ENCODE measurements around the gene GALNT1. TPM values are rescaled to one million over a fixed set of nuclear protein-coding genes. Genes with fewer than 3 reads are reported as not detected.
A peak's percentile ranks its signal among the peaks of the same experiment; 100 is the strongest.

The GALNT1 gene
- total RNA-seq, 6 donors from 2014 or later: 15.0 to 70.9 (median 38.3) TPM

DNA sequence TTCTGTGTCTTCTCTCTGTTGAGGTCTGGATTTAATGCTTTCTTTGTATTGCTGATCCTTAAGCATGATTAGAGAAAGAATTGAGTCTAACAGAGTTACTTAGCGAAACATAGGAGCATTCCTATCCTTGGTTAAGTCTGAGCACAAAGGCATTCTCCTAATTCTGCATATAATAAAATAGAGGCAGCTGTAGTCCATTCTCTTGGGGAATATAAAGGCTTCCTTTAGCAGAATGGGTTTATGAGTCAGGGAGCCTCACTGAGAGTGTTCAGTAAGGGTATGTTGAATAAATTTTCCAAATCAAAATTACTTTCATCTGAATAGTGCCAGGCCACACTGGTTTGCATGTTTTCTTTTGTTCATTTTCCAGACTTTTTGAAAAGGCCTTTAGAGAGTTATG is 101.5 kb downstream of the GALNT1 start:
- peaks cover 0 to 6% (median 2%) of the 10 kb centered on the region in 4 donors for H3K36me3 ChIP-seq
- no peak for DNase-seq
- WGBS, 2 donors: 86 to 96% methylated on average over 1 of the region's 1 CpG
- H3K4me1 ChIP-seq: no peaks in the 10 kb centered on the region
- no peak overlapping the region for H3K4me3 ChIP-seq
- ATAC-seq (ENCODE audit: low FRiP score in 2 of 2): no peak
- no peaks in the 10 kb centered on the region for H3K27me3 ChIP-seq
- H3K9me3 ChIP-seq: no peaks in the 10 kb centered on the region
- no peak for TF ChIP-seq EP300 (IDR thresholded peaks at IDR 0.05)
- TF ChIP-seq, protein P1, sequence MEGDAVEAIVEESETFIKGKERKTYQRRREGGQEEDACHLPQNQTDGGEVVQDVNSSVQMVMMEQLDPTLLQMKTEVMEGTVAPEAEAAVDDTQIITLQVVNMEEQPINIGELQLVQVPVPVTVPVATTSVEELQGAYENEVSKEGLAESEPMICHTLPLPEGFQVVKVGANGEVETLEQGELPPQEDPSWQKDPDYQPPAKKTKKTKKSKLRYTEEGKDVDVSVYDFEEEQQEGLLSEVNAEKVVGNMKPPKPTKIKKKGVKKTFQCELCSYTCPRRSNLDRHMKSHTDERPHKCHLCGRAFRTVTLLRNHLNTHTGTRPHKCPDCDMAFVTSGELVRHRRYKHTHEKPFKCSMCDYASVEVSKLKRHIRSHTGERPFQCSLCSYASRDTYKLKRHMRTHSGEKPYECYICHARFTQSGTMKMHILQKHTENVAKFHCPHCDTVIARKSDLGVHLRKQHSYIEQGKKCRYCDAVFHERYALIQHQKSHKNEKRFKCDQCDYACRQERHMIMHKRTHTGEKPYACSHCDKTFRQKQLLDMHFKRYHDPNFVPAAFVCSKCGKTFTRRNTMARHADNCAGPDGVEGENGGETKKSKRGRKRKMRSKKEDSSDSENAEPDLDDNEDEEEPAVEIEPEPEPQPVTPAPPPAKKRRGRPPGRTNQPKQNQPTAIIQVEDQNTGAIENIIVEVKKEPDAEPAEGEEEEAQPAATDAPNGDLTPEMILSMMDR (IDR thresholded peaks at IDR 0.05): no peak
- TF ChIP-seq POLR2AphosphoS5 (IDR thresholded peaks at IDR 0.05): no peak
- TF ChIP-seq POLR2A (IDR thresholded peaks at IDR 0.05): no peak
- no peak overlapping the region for H3K27ac ChIP-seq

DNA sequence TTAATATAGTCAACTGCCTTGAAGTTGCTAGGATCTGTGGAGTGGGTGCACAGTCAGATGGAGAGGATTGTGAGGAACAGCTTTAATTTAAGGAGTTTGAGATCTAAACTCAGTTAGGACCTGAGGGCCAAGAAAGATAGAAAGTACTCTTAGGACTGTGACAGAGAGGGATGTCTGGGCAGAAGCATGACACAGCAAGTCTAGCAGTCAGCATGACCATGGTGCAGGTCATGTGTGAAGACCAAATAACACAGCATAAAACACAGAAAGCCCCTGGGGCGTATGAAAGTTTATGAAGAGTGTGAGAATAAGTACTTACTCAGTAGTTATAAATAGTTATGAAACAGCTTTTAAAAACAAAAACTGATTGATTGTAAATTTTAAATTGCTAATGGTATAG is 107.2 kb downstream of the GALNT1 start:
- H3K36me3 ChIP-seq: peaks cover 0 to 23% (median 2%) of the 10 kb centered on the region in 4 donors

DNA sequence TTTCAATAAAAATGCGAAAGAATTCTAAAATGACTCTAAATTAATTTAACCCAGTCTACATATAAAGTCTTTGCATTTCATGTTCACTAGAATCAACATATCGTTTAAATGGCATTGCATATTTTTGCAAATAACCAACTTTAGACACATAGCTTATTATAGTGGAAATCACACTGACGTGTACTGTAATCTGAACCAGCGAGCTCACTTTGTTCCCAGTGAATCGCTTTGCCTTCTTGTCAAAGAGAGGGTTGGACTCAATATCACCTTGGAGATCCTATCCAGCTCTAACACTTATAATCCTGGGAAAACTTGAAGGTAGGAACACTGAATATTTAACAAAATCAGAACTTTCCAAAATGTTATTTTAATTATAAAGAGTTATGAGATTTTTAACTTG is 108.2 kb downstream of the GALNT1 start:
- H3K36me3 ChIP-seq: peaks cover 0 to 21% (median under 1%) of the 10 kb centered on the region in 4 donors
- no peak for DNase-seq
- 89 to 97% methylated on average over 5 of the region's 5 CpGs for WGBS, 2 donors
- H3K27me3 ChIP-seq: no peaks in the 10 kb centered on the region
- H3K4me1 ChIP-seq: no peaks in the 10 kb centered on the region
- H3K27ac ChIP-seq: no peak overlapping the region
- no peak for ATAC-seq (ENCODE audit: low FRiP score in 2 of 2)
- H3K4me3 ChIP-seq: no peak overlapping the region
- TF ChIP-seq POLR2AphosphoS5 (IDR thresholded peaks at IDR 0.05): no peak
- TF ChIP-seq EP300 (IDR thresholded peaks at IDR 0.05): no peak
- TF ChIP-seq, protein P1 (IDR thresholded peaks at IDR 0.05): no peak
- no peak for TF ChIP-seq POLR2A (IDR thresholded peaks at IDR 0.05)
- no peaks in the 10 kb centered on the region for H3K9me3 ChIP-seq

More for the DNA sequence above, 107.2 kb downstream of the GALNT1 start:
- 83 to 92% methylated on average over 1 of the region's 1 CpG for WGBS, 2 donors
- no peaks in the 10 kb centered on the region for H3K4me1 ChIP-seq
- H3K4me3 ChIP-seq: no peak overlapping the region
- no peaks in the 10 kb centered on the region for H3K27me3 ChIP-seq
- TF ChIP-seq POLR2AphosphoS5 (IDR thresholded peaks at IDR 0.05): no peak
- TF ChIP-seq, protein P1 (IDR thresholded peaks at IDR 0.05): no peak
- no peak for TF ChIP-seq EP300 (IDR thresholded peaks at IDR 0.05)
- no peak for TF ChIP-seq POLR2A (IDR thresholded peaks at IDR 0.05)
- no peak for ATAC-seq (ENCODE audit: low FRiP score in 2 of 2)
- no peaks in the 10 kb centered on the region for H3K9me3 ChIP-seq
- DNase-seq: no peak
- H3K27ac ChIP-seq: no peak overlapping the region

DNA sequence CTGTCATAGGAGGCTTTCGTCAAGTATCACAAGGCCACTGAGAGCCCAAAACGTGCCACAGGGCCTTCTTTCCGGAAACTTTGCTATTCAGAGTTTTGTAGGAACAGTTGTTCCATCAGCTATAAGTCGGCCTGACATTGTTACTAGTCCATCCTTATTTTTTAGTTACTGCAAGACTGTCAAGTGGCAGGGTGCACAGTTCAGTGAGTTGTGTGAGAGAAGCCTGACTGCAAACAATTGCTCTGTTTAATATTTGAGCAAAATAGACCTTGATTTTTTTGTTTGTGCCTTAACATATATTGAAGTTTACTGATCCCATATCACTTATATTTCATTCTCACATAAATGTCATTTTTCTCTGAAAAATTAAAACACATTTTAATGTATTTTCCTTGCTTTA is 110.1 kb downstream of the GALNT1 start:
- H3K4me1 ChIP-seq: no peaks in the 10 kb centered on the region
- 93 to 96% methylated on average over 4 of the region's 4 CpGs for WGBS, 2 donors
- H3K27ac ChIP-seq: no peak overlapping the region
- TF ChIP-seq POLR2A (IDR thresholded peaks at IDR 0.05) (no peak), POLR2AphosphoS5 (IDR thresholded peaks at IDR 0.05) (no peak), EP300 (IDR thresholded peaks at IDR 0.05) (no peak)
- TF ChIP-seq, protein P1 (IDR thresholded peaks at IDR 0.05): no peak
- H3K27me3 ChIP-seq: no peaks in the 10 kb centered on the region
- H3K4me3 ChIP-seq: no peak overlapping the region
- H3K9me3 ChIP-seq: no peaks in the 10 kb centered on the region
- ATAC-seq (ENCODE audit: low FRiP score in 2 of 2) (no peak), DNase-seq (no peak)
- H3K36me3 ChIP-seq: peaks cover 0 to 21% (median 0%) of the 10 kb centered on the region in 4 donors

DNA sequence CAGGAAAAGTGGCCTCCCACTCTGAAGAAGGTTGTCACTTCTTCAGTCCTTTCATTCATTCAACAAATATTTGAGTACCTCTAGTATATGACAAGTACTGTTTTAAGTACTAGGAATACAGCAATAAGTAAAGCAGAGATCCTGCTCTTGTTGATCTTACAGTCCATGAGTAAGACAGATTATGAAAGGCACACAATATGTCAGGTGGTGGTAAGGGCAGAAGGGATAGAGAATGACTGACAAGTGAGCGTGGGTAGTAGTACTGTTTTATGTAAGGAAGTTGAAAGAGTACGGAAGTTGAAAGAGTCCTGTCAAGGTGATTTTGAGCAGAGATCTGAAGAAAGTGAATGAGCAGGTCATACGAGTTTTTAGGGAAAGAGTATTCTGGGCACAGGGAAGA is 111.3 kb downstream of the GALNT1 start:
- ATAC-seq (ENCODE audit: low FRiP score in 2 of 2): peak; percentile 29 to 59
- peaks cover 0 to 21% (median 0%) of the 10 kb centered on the region in 4 donors for H3K36me3 ChIP-seq

More for the DNA sequence above, 111.3 kb downstream of the GALNT1 start:
- Histone ChIP-seq H3K9me3 (no peaks in the 10 kb centered on the region), H3K4me1 (no peaks in the 10 kb centered on the region), H3K4me3 (no peak overlapping the region), H3K27me3 (no peaks in the 10 kb centered on the region), H3K27ac (no peak overlapping the region)
- no peak for DNase-seq
- TF ChIP-seq EP300 (IDR thresholded peaks at IDR 0.05) (no peak), POLR2A (IDR thresholded peaks at IDR 0.05) (no peak), POLR2AphosphoS5 (IDR thresholded peaks at IDR 0.05) (no peak)
- TF ChIP-seq, protein P1 (IDR thresholded peaks at IDR 0.05): no peak
- 68 to 78% methylated on average over 3 of the region's 3 CpGs for WGBS, 2 donors

Measured in upper lobe of left lung (tissue), 6 donors.